HepG2 (cell line): ENCODE results near the gene THOC6. TPM values are rescaled to one million over a fixed set of nuclear protein-coding genes. Genes with fewer than 3 reads are reported as not detected.

ENCODE experiments used
- ARNT2 ChIP-seq: sonication (generic); formaldehyde crosslinking; IDR thresholded peaks from 2 replicates; pipeline ENCODE4 v1.8.0; 2022; ENCODE audit warnings: mild to moderate bottlenecking, low read depth, missing genetic modification reagents, moderate library complexity
- CERS6 ChIP-seq: sonication (generic); formaldehyde crosslinking; IDR thresholded peaks from 2 replicates; pipeline ENCODE4 v1.5.0; 2020; ENCODE audit warnings: missing genetic modification reagents
- CREB1 ChIP-seq, 2 experiments: fragments of 450-650 bp in 1 of 2; IDR thresholded peaks; 2 replicates each; pipeline ENCODE4 v1.6.1; 2016 to 2017; ENCODE audit warnings: control low read depth in 1 of 2, mild to moderate bottlenecking in 1 of 2, missing compliant biosample characterization in 1 of 2, missing genetic modification characterization in 1 of 2
- ESRRA ChIP-seq: sonication (generic); formaldehyde crosslinking; IDR thresholded peaks from 2 replicates; pipeline ENCODE4 v1.5.1; 2020; ENCODE audit warnings: mild to moderate bottlenecking, low read depth, missing genetic modification reagents
- FOXP4 ChIP-seq: sonication (generic); formaldehyde crosslinking; IDR thresholded peaks from 2 replicates; pipeline ENCODE4 v1.4.0; 2020; ENCODE audit warnings: missing genetic modification reagents
- GLI4 ChIP-seq: sonication (generic); formaldehyde crosslinking; IDR thresholded peaks from 2 replicates; pipeline ENCODE4 v1.5.1; 2020; ENCODE audit warnings: missing genetic modification reagents, mild to moderate bottlenecking, moderate library complexity, borderline replicate concordance
- HNRNPK ChIP-seq: fragments of 200-400 bp; formaldehyde crosslinking; IDR thresholded peaks from 2 replicates; pipeline ENCODE4 v1.6.1; 2018; ENCODE audit warnings: low read length, low read depth, moderate library complexity, mild to moderate bottlenecking; ENCODE audit not compliant: poor library complexity, severe bottlenecking
- PCBP1 ChIP-seq: fragments of 200-400 bp; formaldehyde crosslinking; IDR thresholded peaks from 2 replicates; pipeline ENCODE4 v1.6.1; 2017; ENCODE audit warnings: mild to moderate bottlenecking, low read depth, low read length, borderline replicate concordance
- TAF15 ChIP-seq: fragments of 200-400 bp; formaldehyde crosslinking; IDR thresholded peaks from one replicate; pipeline ENCODE4 v1.6.1; 2018; ENCODE audit warnings: mild to moderate bottlenecking, low read depth, low read length; ENCODE audit not compliant: poor library complexity, severe bottlenecking
- ZBTB25 ChIP-seq: IDR thresholded peaks from 2 replicates; pipeline ENCODE4 v1.6.1; 2018; ENCODE audit warnings: missing genetic modification reagents
- ZNF121 ChIP-seq: sonication (generic); formaldehyde crosslinking; IDR thresholded peaks from 2 replicates; pipeline ENCODE4 v1.5.0; 2020; ENCODE audit warnings: mild to moderate bottlenecking, missing genetic modification reagents
- ZNF18 ChIP-seq: sonication (generic); formaldehyde crosslinking; IDR thresholded peaks from 2 replicates; pipeline ENCODE4 v1.8.0; 2022; ENCODE audit warnings: mild to moderate bottlenecking, missing genetic modification reagents; ENCODE audit not compliant: insufficient replicate concordance
- ZNF280D ChIP-seq: sonication (generic); formaldehyde crosslinking; IDR thresholded peaks from 2 replicates; pipeline ENCODE4 v1.5.1; 2020; ENCODE audit warnings: mild to moderate bottlenecking, missing genetic modification reagents
- ZNF367 ChIP-seq: sonication (generic); formaldehyde crosslinking; IDR thresholded peaks from 2 replicates; pipeline ENCODE4 v1.4.0; 2020; ENCODE audit warnings: missing genetic modification reagents, borderline replicate concordance
- ZNF589 ChIP-seq: sonication (generic); formaldehyde crosslinking; conservative IDR thresholded peaks from 2 replicates; pipeline ENCODE4 v1.8.0; 2022; ENCODE audit warnings: mild to moderate bottlenecking, moderate library complexity, missing genetic modification reagents
- ZSCAN25 ChIP-seq: sonication (generic); formaldehyde crosslinking; IDR thresholded peaks from 2 replicates; pipeline ENCODE4 v1.8.0; 2022; ENCODE audit warnings: mild to moderate bottlenecking, missing genetic modification reagents
- polyA plus RNA-seq, 8 experiments: library from polyadenylated mRNA; depleted of rRNA in 3 of 8; stranded (reverse) in 7 of 8; unstranded in 1 of 8; fragments of >200 nt; fragmentation: Illumina TruSeq in 4 of 8; extraction: Trizol in 4 of 8; gene quantifications; 2 replicates each; pipeline versions ENCODE4 v1.2.1 to v1.2.3, GENCODE V29; 2011 to 2016; ENCODE audit warnings: low read depth in 4 of 8, missing spikeins in 1 of 8, mixed read lengths in 1 of 8; ENCODE audit not compliant: insufficient read depth in 1 of 8
- total RNA-seq, 5 experiments: library from RNA; depleted of rRNA; stranded (reverse); fragments of >200 nt; fragmentation: Illumina TruSeq; extraction: Trizol; gene quantifications; 2 replicates each; pipeline ENCODE4 v1.2.3, GENCODE V29; 2016; ENCODE audit warnings: low read depth in 1 of 5

The THOC6 gene
- total and polyA plus RNA-seq, 2 of the 13 experiments (the other 11 are each of a cell fraction or from before 2014, with no cell fraction given), result 32.1 to 37.0 TPM

GRCh38 chr16:2980227-2981176 lies 43.3 kb upstream of the THOC6 start, which contains the start of gene PKMYT1 (continued):
- TF ChIP-seq FOXP4 (no peak), ZBTB25 (CRISPR knock-in tag) (no peak), CREB1 (IDR thresholded peaks at IDR 0.05) (no peak), CREB1 (CRISPR knock-in tag; IDR thresholded peaks at IDR 0.05) (no peak), ZNF280D (CRISPR knock-in tag) (no peak; the same call in 1 of the 2 replicates), ESRRA (CRISPR knock-in tag) (0 out of 2 replicates have a peak, but pooled peaks have one; percentile 47), ZSCAN25 (no peak; the same call in 1 of the 2 replicates), ARNT2 (CRISPR knock-in tag) (peak; percentile 54; the same call in 1 of the 2 replicates), GLI4 (CRISPR knock-in tag) (peak; percentile 88; the same call in 1 of the 2 replicates), CERS6 (CRISPR knock-in tag) (no peak), ZNF589 (CRISPR knock-in tag) (no peak; the same call in 1 of the 2 replicates), PCBP1 (no peak), HNRNPK (peak; percentile 26), ZNF18 (CRISPR knock-in tag) (no peak), TAF15 (no peak), ZNF121 (CRISPR knock-in tag) (no peak), ZNF367 (CRISPR knock-in tag) (no peak)
